H9 (cell line): ENCODE data around the gene AP5M1. TPM values are rescaled to one million over a fixed set of nuclear protein-coding genes. Genes with fewer than 3 reads are reported as not detected.

Experiments used
- DNase-seq: peaks from one replicate; pipeline ENCODE4 v3.0.0-alpha.2; 2017
- H2AFZ ChIP-seq: one replicate; pipeline ENCODE4 v1.6.1; 2013; ENCODE audit warnings: mild to moderate bottlenecking, low read length, control low read depth, moderate library complexity
- H2AK5ac ChIP-seq: 2 replicates; pipeline ENCODE4 v1.6.1; 2013; ENCODE audit warnings: low read length, control low read depth, mixed read lengths; ENCODE audit not compliant: insufficient read length
- H2BK120ac ChIP-seq: one replicate; pipeline ENCODE4 v1.6.1; 2013; ENCODE audit warnings: low read depth, mild to moderate bottlenecking, low read length, control low read depth, inconsistent platforms; ENCODE audit not compliant: poor library complexity, severe bottlenecking
- H2BK12ac ChIP-seq: 2 replicates; pipeline ENCODE4 v1.6.1; 2013; ENCODE audit warnings: low read length, control low read depth, mixed read lengths, low read depth; ENCODE audit not compliant: insufficient read length
- H2BK15ac ChIP-seq: 2 replicates; pipeline ENCODE4 v1.6.1; 2013; ENCODE audit warnings: low read depth, low read length, control low read depth
- H2BK20ac ChIP-seq: one replicate; pipeline ENCODE4 v1.6.1; 2013; ENCODE audit warnings: low read depth, mild to moderate bottlenecking, low read length, control low read depth, inconsistent platforms; ENCODE audit not compliant: poor library complexity, severe bottlenecking
- H2BK5ac ChIP-seq: 2 replicates; pipeline ENCODE4 v1.6.1; 2013; ENCODE audit warnings: low read length, control low read depth, mixed read lengths; ENCODE audit not compliant: insufficient read length
- H3K14ac ChIP-seq: 2 replicates; pipeline ENCODE4 v1.6.1; 2013; ENCODE audit warnings: low read length, control low read depth; ENCODE audit not compliant: insufficient read depth
- H3K18ac ChIP-seq: 2 replicates; pipeline ENCODE4 v1.6.1; 2013; ENCODE audit warnings: low read depth, mild to moderate bottlenecking, mixed read lengths, low read length, control low read depth; ENCODE audit not compliant: insufficient read length
- H3K23ac ChIP-seq: 2 replicates; pipeline ENCODE4 v1.6.1; 2013; ENCODE audit warnings: low read length, control low read depth, mixed read lengths, low read depth; ENCODE audit not compliant: insufficient read length
- H3K23me2 ChIP-seq: 2 replicates; pipeline ENCODE4 v1.6.1; 2013; ENCODE audit warnings: low read depth, mild to moderate bottlenecking, mixed read lengths, low read length, control low read depth; ENCODE audit not compliant: insufficient read length, poor library complexity, severe bottlenecking
- H3K27ac ChIP-seq: 2 replicates; pipeline ENCODE4 v1.5.1; 2013; ENCODE audit warnings: low read length, control low read depth, mixed read lengths, low read depth; ENCODE audit not compliant: insufficient read length
- H3K27me3 ChIP-seq: 2 replicates; pipeline ENCODE4 v1.6.1; 2013; ENCODE audit warnings: low read length, control low read depth, inconsistent platforms; ENCODE audit not compliant: insufficient read depth
- H3K4ac ChIP-seq: 2 replicates; pipeline ENCODE4 v1.6.1; 2013; ENCODE audit warnings: low read depth, mild to moderate bottlenecking, control low read depth, inconsistent platforms, low read length, moderate library complexity
- H3K4me1 ChIP-seq: 2 replicates; pipeline ENCODE4 v1.6.1; 2013; ENCODE audit warnings: low read length, control low read depth, inconsistent platforms; ENCODE audit not compliant: insufficient read depth
- H3K4me2 ChIP-seq: 2 replicates; pipeline ENCODE4 v1.6.1; 2013; ENCODE audit warnings: low read length, control low read depth, mixed read lengths; ENCODE audit not compliant: insufficient read length, insufficient read depth
- H3K56ac ChIP-seq: 2 replicates; pipeline ENCODE4 v1.6.1; 2013; ENCODE audit warnings: low read depth, mild to moderate bottlenecking, mixed read lengths, low read length, control low read depth; ENCODE audit not compliant: insufficient read length
- H3K79me1 ChIP-seq: 2 replicates; pipeline ENCODE4 v1.6.1; 2013; ENCODE audit warnings: low read depth, mild to moderate bottlenecking, moderate library complexity, low read length, control low read depth, inconsistent platforms; ENCODE audit not compliant: insufficient read depth, poor library complexity, severe bottlenecking
- H3K79me2 ChIP-seq: 2 replicates; pipeline ENCODE4 v1.6.1; 2013; ENCODE audit warnings: low read length, control low read depth, inconsistent platforms; ENCODE audit not compliant: insufficient read depth
- H3K9ac ChIP-seq: 2 replicates; pipeline ENCODE4 v1.6.1; 2013; ENCODE audit warnings: low read length, control low read depth, mixed read lengths; ENCODE audit not compliant: insufficient read length; ENCODE audit errors: extremely low read depth
- H3K9me3 ChIP-seq: one replicate; pipeline ENCODE4 v1.6.1; 2013; ENCODE audit warnings: low read depth, low read length, inconsistent platforms; ENCODE audit not compliant: control insufficient read depth
- H3T11ph ChIP-seq: one replicate; pipeline ENCODE4 v1.6.1; 2013; ENCODE audit warnings: mild to moderate bottlenecking, low read length, control low read depth, inconsistent platforms
- H4K20me1 ChIP-seq: one replicate; pipeline ENCODE4 v1.6.1; 2013; ENCODE audit not compliant: control insufficient read depth, insufficient read length, insufficient read depth
- H4K5ac ChIP-seq: 2 replicates; pipeline ENCODE4 v1.6.1; 2013; ENCODE audit warnings: low read depth, mild to moderate bottlenecking, mixed read lengths, low read length, control low read depth; ENCODE audit not compliant: insufficient read length
- H4K8ac ChIP-seq: replicated peaks from 2 replicates; pipeline ENCODE4 v1.6.1; 2013; ENCODE audit warnings: low read length, control low read depth, mixed read lengths, low read depth; ENCODE audit not compliant: insufficient read length
- H4K91ac ChIP-seq: 2 replicates; pipeline ENCODE4 v1.6.1; 2013; ENCODE audit warnings: low read depth, mild to moderate bottlenecking, moderate library complexity, mixed read lengths, low read length, control low read depth; ENCODE audit not compliant: insufficient read length
- H3K27ac Mint-ChIP-seq, 3 experiments: 2 replicates in 2 of 3; 3 replicates in 1 of 3; pipeline ENCODE4 v1.8.0; 2020 to 2021; ENCODE audit warnings: mixed read lengths in 3 of 3, mild to moderate bottlenecking in 1 of 3, moderate library complexity in 1 of 3
- H3K27me3 Mint-ChIP-seq: 2 replicates; pipeline ENCODE4 v1.8.0; 2021; ENCODE audit warnings: low read depth, mild to moderate bottlenecking, moderate library complexity, mixed read lengths
- H3K36me3 Mint-ChIP-seq, 3 experiments: 2 replicates in 2 of 3; 3 replicates in 1 of 3; pipeline ENCODE4 v1.8.0; 2020 to 2021; ENCODE audit warnings: low read depth in 3 of 3, mixed read lengths in 3 of 3; ENCODE audit not compliant: insufficient read depth in 1 of 3
- H3K4me1 Mint-ChIP-seq, 2 experiments: 2 replicates each; pipeline ENCODE4 v1.8.0; 2020; ENCODE audit warnings: mixed read lengths in 2 of 2
- H3K4me3 Mint-ChIP-seq, 2 experiments: 2 replicates in 1 of 2; 3 replicates in 1 of 2; pipeline ENCODE4 v1.8.0; 2020 to 2021; ENCODE audit warnings: mild to moderate bottlenecking in 2 of 2, mixed read lengths in 2 of 2, moderate library complexity in 1 of 2
- H3K9me3 Mint-ChIP-seq, 2 experiments: 2 replicates in 1 of 2; 3 replicates in 1 of 2; pipeline ENCODE4 v1.8.0; 2020; ENCODE audit warnings: mild to moderate bottlenecking in 2 of 2, mixed read lengths in 2 of 2, moderate library complexity in 1 of 2
- WGBS: extraction: QIAGEN DNeasy Blood & Tissue Kit; methylation state at CpG from one replicate; pipeline ENCODE4 v1.1.7; 2013; ENCODE audit warnings: missing lambda C conversion rate, low lambda C conversion rate, mixed read lengths; ENCODE audit not compliant: insufficient read length; ENCODE audit errors: extremely low coverage; 5-methylcytosine and 5-hydroxymethylcytosine counted together
- total RNA-seq: library from RNA; stranded (reverse); gene quantifications from 2 replicates; pipeline ENCODE4 v1.2.1, GENCODE V29; 2021
- TF ChIP-seq, protein P1 (sequence below): fragments of 200-600 bp; sonication (generic); conservative IDR thresholded peaks from 3 replicates; pipeline ENCODE4 v1.8.0; 2021; ENCODE audit warnings: antibody characterized with exemption, mild to moderate bottlenecking

The AP5M1 gene
- total RNA-seq, 1 experiment from 2014 or later: 42.6 TPM

DNA sequence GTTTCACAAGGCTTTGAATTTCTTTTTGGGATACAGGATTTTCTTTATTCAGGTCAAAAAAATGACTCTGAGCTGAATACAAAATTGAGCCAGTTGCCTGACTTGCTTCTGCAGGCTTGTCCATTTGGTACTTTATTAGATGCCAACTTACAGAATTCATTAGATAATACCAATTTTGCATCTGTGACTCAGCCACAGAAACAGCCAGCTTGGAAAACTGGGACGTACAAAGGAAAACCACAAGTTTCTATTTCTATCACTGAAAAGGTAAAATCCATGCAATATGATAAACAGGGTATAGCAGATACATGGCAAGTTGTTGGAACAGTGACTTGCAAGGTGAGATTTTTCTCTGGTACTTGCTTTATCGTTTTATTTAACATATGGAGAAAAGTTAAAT is 5.8 kb downstream of the AP5M1 start:
- no peaks in the 10 kb centered on the region for H3K27me3 ChIP-seq
- H2BK15ac ChIP-seq: no peak overlapping the region
- no peak overlapping the region for H2BK120ac ChIP-seq
- H3K4me2 ChIP-seq: no peak overlapping the region
- H2BK5ac ChIP-seq: no peak overlapping the region
- H2AK5ac ChIP-seq: no peak overlapping the region
- H4K5ac ChIP-seq: no peak overlapping the region
- H2BK20ac ChIP-seq: no peak overlapping the region
- Mint-ChIP-seq H3K27me3 (no peaks in the 10 kb centered on the region), H3K27ac (no peak overlapping the region), H3K4me1 (peaks cover 13% of the 10 kb centered on the region in 2 experiments), H3K36me3 (peaks cover 2 to 25% (median 23%) of the 10 kb centered on the region in 3 experiments; a peak in 5 of 7 replicates), H3K4me3 (no peak overlapping the region), H3K9me3 (no peaks in the 10 kb centered on the region)
- H3K14ac ChIP-seq: no peak overlapping the region
- no peak overlapping the region for H3K4ac ChIP-seq
- no peak overlapping the region for H3K56ac ChIP-seq
- peaks cover 6% of the 10 kb centered on the region for H3K79me1 ChIP-seq
- no peak overlapping the region for H3T11ph ChIP-seq
- H3K9me3 ChIP-seq: no peaks in the 10 kb centered on the region
- WGBS: no CpG with 5 or more reads among the region's 2 CpGs
- TF ChIP-seq, protein P1, sequence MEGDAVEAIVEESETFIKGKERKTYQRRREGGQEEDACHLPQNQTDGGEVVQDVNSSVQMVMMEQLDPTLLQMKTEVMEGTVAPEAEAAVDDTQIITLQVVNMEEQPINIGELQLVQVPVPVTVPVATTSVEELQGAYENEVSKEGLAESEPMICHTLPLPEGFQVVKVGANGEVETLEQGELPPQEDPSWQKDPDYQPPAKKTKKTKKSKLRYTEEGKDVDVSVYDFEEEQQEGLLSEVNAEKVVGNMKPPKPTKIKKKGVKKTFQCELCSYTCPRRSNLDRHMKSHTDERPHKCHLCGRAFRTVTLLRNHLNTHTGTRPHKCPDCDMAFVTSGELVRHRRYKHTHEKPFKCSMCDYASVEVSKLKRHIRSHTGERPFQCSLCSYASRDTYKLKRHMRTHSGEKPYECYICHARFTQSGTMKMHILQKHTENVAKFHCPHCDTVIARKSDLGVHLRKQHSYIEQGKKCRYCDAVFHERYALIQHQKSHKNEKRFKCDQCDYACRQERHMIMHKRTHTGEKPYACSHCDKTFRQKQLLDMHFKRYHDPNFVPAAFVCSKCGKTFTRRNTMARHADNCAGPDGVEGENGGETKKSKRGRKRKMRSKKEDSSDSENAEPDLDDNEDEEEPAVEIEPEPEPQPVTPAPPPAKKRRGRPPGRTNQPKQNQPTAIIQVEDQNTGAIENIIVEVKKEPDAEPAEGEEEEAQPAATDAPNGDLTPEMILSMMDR: no peak
- no peak overlapping the region for H3K9ac ChIP-seq
- no peak overlapping the region for H3K27ac ChIP-seq
- H3K23ac ChIP-seq: no peak overlapping the region
- no peak for DNase-seq
- H3K18ac ChIP-seq: no peak overlapping the region
- H4K91ac ChIP-seq: no peak overlapping the region
- H3K23me2 ChIP-seq: no peaks in the 10 kb centered on the region
- no peak overlapping the region for H2BK12ac ChIP-seq
- H2AFZ ChIP-seq: no peak overlapping the region
- no peaks in the 10 kb centered on the region for H4K20me1 ChIP-seq
- no peaks in the 10 kb centered on the region for H3K4me1 ChIP-seq
- H4K8ac ChIP-seq: no peak overlapping the region
- peaks cover 13% of the 10 kb centered on the region; the same call in 1 of the 2 replicates for H3K79me2 ChIP-seq
